NCI-H446 (cell line): Measurements from ENCODE around the gene TMEM123.

Experiments used
- DNase-seq, 2 experiments: peaks; one replicate each; lab custom pipeline; 2025; lab: John Stamatoyannopoulos, UW

Gene TMEM123

DNA sequence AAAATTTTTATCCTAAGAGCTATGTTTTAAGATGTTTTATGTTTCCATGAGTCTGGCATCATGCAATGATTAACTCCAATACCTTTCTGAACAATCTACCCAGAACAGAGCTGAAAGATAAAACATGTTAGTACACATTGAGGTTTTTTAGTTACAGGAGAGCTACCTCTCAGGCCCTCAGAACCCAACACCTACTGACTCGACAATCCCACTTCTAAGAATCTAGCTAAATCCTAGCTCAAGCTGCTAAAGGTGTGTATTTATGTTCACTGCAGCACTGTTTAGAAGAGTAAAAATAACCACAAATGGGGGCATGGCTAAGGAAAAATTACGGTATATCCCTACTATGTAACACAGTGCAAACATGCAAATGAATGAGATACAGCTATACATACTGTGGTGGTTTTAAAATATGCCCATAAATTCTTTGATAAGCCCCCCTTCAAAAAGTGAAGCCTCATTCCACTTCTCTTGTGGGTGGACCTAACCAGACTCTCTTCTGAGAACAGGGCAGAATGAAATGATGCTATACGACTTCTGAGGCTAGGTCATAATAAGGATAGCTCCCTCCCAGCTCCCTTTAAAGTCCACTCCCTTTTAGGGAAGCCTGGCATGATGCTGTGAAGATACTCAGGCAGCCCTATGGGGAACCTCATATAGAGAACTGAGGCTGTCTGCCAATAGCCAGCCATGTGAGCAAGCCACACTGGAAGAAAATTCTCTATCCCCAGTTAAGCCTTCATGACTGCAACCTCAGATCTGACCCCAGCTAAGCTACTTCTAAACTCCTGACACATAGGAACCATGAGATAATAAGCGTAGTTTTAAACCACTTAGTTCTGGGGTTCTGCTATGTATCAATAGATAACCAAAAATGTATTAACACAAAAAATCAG, 29.5 kb downstream of the TMEM123 start:
- DNase-seq: no peak

DNA sequence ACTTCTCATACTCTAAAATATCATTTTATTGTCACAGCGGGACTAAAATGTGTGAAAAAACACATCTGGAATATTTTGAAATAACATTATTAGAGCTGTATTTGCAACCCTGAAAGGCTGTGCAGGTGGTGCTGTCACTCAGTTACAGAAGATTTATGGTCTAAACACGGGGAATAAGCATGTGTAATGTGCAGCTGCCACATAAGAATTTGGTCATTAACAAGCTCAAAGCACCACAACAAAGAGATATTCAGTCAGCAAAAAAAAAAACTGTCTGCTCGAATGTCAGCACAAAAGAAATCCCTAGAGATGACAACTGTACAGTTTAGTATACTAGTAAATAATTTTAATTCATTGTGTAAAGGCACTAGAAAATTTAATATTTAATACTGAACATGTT, 31.3 kb downstream of the TMEM123 start:
- DNase-seq: no peak

- no peak for DNase-seq
These were observed 32.0 kb downstream of the TMEM123 start for GRCh38 chr11:102420547-102420946.

DNA sequence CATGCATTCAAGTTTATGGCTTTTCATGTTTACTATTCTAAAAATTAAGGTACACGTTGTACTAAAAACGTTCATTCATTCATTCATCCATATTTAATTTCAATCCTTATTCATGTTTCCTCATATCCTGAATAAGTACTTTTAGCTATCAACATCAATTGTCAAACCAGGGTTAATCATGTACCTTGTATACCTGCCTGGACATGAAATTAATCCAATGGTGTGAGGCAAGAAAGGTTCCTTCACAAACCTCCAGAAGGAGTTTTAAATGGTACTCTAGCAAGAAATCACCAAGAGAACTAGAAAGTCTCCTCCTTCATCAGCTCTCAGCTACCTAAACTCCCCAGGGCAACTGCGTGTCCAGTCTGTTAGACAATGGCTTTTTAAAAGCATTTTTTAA, 33.4 kb downstream of the TMEM123 start:
- DNase-seq: no peak

DNA sequence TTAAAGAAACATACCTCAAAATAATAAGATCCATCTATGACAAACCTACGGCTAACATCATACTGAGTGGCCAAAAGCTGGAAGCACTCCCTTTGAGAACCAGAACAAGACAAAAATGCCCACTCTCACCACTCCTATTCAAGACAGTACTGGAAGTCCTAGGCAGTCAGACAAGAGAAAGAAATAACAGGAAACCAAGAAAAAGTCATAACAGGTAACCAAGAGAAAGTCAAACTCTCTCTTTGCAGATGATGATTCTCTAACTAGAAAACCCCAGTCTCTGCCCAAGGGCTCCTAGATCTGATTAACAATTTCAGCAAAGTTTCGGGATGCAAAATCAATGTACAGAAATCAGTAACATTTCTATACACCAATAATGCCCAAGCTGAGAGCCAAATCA, 35.6 kb downstream of the TMEM123 start:
- no peak for DNase-seq

- DNase-seq: no peak
These were observed 37.2 kb downstream of the TMEM123 start for GRCh38 chr11:102415304-102415916.

GRCh38 chr11:102414559-102414958, 38.0 kb downstream of the TMEM123 start:
- DNase-seq: no peak

GRCh38 chr11:102413497-102413896, 39.1 kb downstream of the TMEM123 start:
- DNase-seq: no peak

DNA sequence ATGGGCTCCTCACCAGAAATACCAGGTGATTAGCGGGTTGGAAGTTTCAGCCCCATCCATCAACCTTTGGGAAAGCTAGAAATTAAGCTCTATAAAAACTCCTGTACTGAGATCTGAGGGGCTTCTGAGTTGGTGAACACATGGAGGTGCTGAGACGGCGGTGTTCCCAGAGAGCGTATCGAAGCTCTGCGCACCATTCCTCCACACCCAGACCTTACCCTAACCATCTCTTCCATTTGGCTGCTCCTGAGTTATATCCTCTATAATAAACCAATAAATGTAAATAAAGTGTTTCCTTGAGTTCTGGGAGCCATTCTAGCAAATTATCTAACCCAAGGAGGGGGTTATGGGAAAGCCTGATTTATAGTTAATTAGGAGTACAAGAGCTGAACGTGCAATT, 41.4 kb downstream of the TMEM123 start:
- no peak for DNase-seq

- DNase-seq: no peak
These were observed 42.2 kb downstream of the TMEM123 start for GRCh38 chr11:102410382-102410784.

DNA sequence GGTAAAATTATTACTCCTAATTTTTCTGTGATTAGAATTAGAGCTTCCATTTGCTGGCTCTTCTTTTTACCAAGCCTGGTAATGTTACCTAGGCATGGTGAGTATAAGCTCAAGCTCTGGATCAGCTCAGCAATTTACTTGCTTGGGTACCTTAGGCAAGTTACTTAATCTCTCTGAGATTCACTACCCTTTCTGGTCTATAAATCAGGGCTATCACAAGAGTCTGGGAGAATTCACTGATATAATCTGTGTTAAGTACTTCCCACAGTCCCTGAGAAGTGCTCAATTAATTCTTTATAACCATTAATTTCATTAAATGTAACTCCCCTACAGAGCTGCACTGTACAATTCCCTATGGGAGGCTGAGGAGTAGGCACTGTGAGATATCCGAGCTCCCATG, 44.2 kb downstream of the TMEM123 start:
- DNase-seq: no peak

GRCh38 chr11:102407901-102408300, 44.7 kb downstream of the TMEM123 start:
- no peak for DNase-seq

DNA sequence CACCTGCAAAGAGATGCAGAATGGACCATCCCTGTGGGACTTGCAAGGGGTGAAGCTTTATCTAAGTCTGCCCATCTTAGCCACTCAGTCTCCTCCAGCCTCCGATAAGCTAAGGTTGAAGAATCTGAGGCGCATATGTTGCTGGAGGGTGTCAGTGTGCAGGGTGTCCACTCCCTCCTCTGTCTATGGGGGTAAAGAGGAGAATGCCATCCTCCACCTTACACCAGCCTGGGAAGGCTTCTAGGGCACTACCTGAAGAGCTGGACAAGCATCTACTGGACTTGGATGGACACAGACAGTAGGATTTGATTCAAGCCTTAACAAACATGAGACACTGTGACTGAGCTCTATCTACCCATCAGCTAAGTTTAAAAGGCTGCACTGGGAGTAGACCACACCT, 46.5 kb downstream of the TMEM123 start:
- no peak for DNase-seq

DNA sequence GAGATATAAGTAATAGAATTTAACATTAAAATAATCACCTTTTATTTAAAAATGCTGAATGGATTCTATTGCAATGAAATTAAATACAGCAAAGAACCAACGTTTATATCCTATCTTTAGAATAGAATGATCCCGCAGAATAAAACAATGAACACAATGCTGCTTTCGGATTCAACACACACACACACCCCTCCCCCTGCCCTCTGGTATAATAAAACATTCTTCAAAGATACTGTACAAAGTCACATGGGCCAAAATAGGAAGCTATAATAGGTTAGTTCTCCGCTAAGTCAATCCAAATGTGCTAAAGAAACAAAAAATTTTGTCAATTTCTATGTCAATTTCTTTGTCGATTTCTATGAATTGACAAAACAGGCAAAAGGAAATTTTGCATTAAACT, 47.1 kb downstream of the TMEM123 start:
- no peak for DNase-seq

GRCh38 chr11:102402548-102402947, 50.0 kb downstream of the TMEM123 start:
- no peak for DNase-seq

DNA sequence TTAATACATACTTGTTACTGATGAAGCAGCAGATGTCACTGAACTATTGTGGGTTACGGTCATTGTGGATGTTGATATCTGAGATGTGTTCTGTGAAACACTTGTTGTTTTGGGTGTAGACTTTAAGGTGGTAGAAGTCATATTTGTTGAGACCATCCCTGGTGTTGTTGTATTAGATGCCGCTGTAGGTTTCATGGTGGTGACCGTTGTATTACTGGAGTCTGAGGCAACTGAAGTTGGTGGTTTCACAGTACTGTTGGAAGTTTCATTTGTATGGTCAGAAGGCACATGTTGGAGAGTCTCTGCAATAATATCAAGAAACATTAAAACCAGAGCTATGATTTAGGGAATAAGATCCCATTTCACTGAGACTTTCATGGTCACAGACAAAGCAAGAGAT, 50.7 kb downstream of the TMEM123 start:
- no peak for DNase-seq

DNA sequence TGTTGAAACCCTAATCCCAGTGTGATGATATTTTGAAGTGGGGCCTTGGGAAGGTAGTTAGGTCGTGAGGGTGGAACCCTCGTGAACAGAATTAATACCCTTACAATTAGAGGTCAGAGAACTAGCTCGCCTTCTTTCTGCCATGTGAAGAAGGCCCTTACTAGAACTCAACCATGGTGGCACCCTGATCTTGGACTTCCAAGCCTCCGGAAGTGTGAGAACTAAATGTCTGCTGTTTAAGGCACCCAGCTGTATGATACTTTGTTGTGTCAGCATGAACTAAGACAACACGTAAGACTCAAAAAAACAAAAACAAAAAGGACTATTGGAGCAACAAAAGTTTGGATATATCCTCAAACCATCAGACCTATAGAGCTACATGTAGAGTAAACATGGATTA, 52.0 kb downstream of the TMEM123 start:
- no peak for DNase-seq

DNA sequence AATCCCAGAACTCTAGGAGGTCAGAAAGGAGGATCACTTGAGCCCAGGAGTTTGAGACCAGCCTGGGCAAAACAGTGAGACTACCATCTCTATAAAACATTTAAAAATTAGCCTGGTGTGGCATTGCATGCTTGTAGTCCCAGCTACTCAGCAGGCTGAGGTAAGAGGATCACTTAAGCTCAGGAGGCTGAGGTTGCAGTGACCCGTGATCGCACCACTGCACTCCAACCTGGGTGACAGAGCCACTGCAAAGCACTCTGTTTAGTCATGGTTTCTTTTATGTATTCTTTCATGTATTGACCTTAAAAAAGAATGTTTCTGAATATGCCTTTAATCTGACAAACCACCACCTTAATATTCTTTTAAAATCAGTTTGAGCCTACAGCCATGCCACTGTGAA, 53.4 kb downstream of the TMEM123 start:
- no peak for DNase-seq

- DNase-seq: no peak
These were observed 54.3 kb downstream of the TMEM123 start for GRCh38 chr11:102398297-102398696.

DNA sequence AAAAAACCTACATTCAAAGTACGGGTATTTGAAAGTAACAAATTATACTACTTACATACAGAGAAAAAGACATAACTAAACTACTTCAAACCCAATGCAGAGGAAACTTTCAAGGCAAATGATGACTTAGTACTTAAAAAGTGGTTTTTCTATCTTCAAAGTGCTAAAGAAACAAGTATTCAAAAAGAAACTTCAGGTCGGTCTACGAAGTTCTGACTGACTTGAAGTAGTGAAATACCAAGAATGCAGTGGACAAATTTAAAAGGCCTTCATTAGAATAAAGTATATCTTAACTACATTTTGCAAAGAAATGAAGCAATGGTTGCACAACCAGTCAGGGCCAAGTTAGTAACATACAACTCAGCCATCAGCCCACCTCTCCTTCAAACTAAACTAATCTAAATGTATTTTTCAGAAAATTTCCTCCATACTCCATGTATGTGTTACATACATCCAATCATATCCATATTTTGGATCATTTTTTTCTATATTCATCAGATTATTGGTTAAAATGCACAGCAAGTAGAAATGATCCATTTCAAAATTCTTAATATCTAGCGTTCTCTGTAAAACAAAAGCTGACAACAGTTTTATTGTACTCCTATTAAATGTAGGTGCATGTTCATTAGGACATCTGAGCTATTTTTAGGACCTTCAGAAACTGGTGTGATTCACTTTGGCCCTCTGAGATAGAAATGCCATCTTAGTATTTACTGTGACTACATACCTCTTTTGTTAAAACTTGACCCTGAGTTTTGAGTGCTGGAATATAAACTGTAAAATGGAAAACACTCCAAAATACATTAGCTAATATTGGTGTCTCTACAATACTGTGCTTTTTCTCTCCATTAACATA, 55.6 kb downstream of the TMEM123 start:
- DNase-seq: no peak

GRCh38 chr11:102395720-102396393, 56.7 kb downstream of the TMEM123 start:
- no peak for DNase-seq

DNA sequence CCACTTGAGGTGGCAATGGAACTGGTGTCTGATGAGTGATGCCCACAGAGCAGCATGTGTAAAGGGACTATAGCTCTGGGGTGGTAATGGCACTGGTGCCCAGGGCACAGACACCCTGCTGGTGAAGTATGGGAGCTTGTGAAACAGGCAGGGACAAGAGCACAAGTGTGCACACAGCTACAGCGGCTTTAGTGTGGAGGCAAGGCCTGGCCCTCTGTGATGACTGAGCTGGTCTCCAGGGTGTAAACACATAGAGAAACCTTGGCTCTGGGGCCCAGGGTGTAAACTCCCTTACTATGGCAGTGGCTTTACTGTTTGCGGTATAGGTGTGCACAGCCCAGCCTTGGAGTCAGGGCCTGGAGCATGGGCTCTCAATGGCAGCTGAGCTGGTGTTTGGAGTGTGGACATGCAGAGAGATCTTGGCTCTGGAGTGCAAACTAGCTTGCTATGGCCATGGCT, 59.3 kb downstream of the TMEM123 start:
- DNase-seq: no peak
